ENCODE results near the gene TRIP13. TPM values are rescaled to one million over a fixed set of nuclear protein-coding genes. Genes with fewer than 3 reads are reported as not detected.
"Not testable (repeated sequence)": the region's sequence is repeated elsewhere in the genome, so short reads cannot be mapped to it uniquely, and the experiment has no call there.

Gene TRIP13
- total RNA-seq, 6 experiments from 2014 or later: 0.15 to 3.2 (median 0.70) TPM

DNA sequence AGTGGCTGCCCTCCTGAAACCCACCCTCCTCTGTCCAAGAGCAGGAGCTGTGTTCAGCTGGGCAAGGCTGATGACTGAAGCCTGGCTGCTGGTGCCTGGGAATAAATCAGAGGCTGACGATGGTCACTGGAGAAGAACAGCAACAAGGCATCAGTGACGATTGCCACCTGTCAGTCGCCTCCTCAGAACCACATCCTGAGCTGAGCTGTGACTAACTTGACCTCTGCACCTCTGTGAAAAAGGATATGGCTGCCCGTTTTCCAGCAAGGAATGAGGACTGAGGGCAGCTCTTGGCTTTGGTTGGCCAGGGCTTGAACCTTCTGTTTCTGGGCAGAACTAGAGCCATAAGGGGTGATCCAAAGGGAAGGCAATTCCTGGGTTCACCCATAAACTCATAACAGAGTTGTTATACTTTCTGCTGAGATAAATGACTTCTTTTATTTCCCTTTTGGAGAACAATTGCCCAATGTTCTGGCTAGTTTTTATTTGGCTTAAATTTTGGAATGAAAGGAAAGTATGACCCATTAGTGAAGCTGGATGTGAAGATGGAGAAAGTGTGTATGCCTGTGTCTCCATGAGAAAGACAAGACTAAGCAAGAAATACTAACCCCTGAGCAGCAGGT, 40.1 kb downstream of the TRIP13 start:
- ATAC-seq (no peak), DNase-seq (peak in 1 of 3 donors; percentile 23)
- Histone ChIP-seq H3K27ac (no peak overlapping the region), H3K4me1 (no peaks in the 10 kb centered on the region), H3K27me3 (no peaks in the 10 kb centered on the region), H3K36me3 (no peaks in the 10 kb centered on the region), H3K4me3 (no peak overlapping the region), H3K9me3 (no peaks in the 10 kb centered on the region)
- intact Hi-C loops (cut with DNase I): loop anchor here in 1 of 2 donors (10.0 kb wide), 1 partner anchor 212 kb away; no protein-coding TSS in a partner anchor
- TF ChIP-seq CTCF (IDR thresholded peaks at IDR 0.05): no peak
- no peak for TF ChIP-seq POLR2A (IDR thresholded peaks at IDR 0.05)
- WGBS (ENCODE audit: insufficient coverage, low coverage, low lambda C conversion rate, missing lambda C conversion rate): 80% methylated on average over 1 of the region's 4 CpGs

DNA sequence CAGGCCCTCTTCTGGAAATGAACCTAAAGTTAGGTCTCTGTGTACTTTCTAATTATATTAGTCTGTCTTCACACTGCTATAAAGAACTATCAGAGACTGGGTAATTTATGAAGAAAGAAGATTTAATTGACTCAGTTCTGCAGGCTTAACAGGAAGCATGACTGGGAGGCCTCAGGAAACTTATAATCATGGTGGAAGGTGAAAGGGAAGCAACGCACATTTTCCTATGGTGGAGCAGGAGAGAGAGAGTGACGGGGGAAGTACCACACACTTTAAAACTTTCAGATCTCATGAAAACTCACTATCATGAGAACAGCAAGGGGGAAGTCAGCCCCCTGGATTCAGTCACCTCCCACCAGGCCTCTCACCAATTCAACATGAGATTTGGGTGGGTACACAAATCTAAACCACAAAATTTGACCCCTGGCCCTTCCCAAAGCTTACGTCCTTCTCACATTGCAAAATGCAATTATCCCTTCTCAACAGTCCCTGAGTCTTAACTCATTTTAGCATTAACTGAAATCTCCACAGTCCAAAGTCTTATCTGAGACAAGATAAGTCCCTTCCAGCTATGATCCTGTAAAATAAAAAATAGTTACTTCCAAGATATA, 40.7 kb downstream of the TRIP13 start:
- 69% methylated on average over 2 of the region's 3 CpGs for WGBS (ENCODE audit: insufficient coverage, low coverage, low lambda C conversion rate, missing lambda C conversion rate)
- H3K4me1 ChIP-seq: no peaks in the 10 kb centered on the region
- no peaks in the 10 kb centered on the region for H3K9me3 ChIP-seq
- no peak for ATAC-seq
- no peak overlapping the region for H3K27ac ChIP-seq
- no peak overlapping the region for H3K4me3 ChIP-seq
- H3K27me3 ChIP-seq: no peaks in the 10 kb centered on the region
- TF ChIP-seq POLR2A (IDR thresholded peaks at IDR 0.05) (no peak), CTCF (IDR thresholded peaks at IDR 0.05) (no peak)
- H3K36me3 ChIP-seq: no peaks in the 10 kb centered on the region
- intact Hi-C loops (cut with DNase I): loop anchor here in 1 of 2 donors (10.0 kb wide), 1 partner anchor 211 kb away; no protein-coding TSS in a partner anchor
- no peak for DNase-seq

DNA sequence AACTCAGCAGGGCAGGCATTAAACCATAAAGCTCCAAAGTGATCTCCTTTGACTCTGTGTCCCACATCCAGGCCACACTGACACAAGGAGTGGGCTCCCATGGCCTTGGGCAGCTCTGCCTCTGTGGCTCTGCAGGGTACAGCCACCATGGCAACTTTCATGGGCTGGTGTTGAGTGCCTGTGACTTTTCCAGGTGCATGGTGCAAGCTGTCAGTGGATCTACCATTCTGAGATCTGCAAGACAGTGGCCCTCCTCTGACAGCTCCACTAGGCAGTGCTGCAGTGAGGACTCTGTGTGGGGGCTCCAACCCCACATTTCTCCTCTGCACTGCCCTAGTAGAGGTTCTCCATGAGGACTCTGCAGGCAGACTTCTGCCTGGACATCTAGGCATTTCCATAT, 41.3 kb downstream of the TRIP13 start:
- H3K4me3 ChIP-seq, H3K36me3 ChIP-seq, H3K9me3 ChIP-seq, ATAC-seq, H3K27me3 ChIP-seq, H3K27ac ChIP-seq, H3K4me1 ChIP-seq: not testable (repeated sequence)
- intact Hi-C loops (cut with DNase I): loop anchor here in 1 of 2 donors (10.0 kb wide), 1 partner anchor 211 kb away; no protein-coding TSS in a partner anchor
- DNase-seq: peak in 1 of 3 donors; percentile 28

DNA sequence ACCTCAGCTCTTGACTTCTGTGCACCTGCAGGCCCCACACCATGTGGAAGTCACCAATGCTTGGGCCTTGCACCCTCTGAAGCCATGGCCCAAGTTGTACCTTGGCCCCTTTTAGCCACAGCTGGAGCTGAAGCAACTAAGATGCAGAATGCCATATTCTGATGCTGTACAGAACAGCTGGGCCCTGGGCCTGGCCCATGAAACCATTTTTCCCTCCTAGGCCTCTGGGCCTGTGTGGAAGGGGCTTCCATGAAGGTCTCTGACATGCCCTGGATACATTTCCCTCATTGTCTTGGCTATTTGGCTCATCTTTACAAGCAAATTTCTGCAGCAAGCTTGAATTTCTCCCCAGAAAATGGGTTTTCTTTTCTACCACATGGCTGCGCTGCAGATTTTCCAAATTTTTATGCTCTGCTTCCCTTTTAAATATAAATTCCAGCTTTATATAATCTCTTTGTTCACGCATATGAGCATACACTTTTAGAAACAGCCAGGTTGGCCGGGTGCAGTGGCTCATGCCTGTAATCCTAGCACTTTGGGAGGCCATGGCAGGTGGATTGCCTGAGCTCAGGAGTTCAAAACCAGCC, 41.8 kb downstream of the TRIP13 start:
- not testable (repeated sequence) for H3K36me3 ChIP-seq, H3K27ac ChIP-seq, H3K27me3 ChIP-seq, H3K9me3 ChIP-seq, H3K4me3 ChIP-seq, H3K4me1 ChIP-seq, ATAC-seq
- TF ChIP-seq CTCF (IDR thresholded peaks at IDR 0.05): peak; percentile 29 to 33 (median 33)
- peak in 1 of 3 donors; percentile 26 for DNase-seq
- intact Hi-C loops (cut with DNase I): loop anchor here in 1 of 2 donors (10.0 kb wide), 1 partner anchor 210 kb away; no protein-coding TSS in a partner anchor
- WGBS (ENCODE audit: insufficient coverage, low coverage, low lambda C conversion rate, missing lambda C conversion rate): 57% methylated on average over 3 of the region's 3 CpGs

DNA sequence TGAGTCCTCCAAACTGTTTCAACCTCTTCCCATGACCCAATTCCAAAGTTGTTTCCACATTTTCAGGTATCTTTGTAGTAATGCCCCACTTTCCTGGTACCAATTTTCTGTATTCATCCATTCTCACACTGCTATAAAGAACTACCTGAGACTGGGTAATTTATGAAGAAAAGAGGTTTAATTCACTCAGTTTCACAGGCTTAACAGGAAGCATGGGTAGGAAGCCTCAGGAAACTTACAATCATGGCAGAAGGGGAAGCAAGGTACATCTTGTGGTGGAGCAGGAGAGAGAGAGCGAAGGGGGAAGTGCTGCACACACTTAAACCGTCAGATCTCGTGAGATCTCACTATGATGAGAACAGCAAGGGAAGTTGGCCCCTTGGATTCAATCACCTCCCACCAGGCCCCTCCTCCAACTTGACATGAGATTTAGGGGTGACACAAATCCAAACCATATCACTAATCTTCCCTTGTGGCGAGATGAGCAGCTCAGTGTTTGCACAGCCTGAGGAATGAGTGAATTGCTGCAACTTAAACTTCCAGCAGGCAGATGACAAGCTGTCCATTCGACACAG, 42.9 kb downstream of the TRIP13 start:
- Histone ChIP-seq H3K27me3 (no peaks in the 10 kb centered on the region), H3K27ac (no peak overlapping the region), H3K4me3 (no peak overlapping the region), H3K9me3 (no peaks in the 10 kb centered on the region), H3K4me1 (no peaks in the 10 kb centered on the region), H3K36me3 (no peaks in the 10 kb centered on the region)
- no peak for TF ChIP-seq CTCF (IDR thresholded peaks at IDR 0.05)
- TF ChIP-seq POLR2A (IDR thresholded peaks at IDR 0.05): no peak
- ATAC-seq (no peak), DNase-seq (peak in 1 of 3 donors; percentile 8)
- WGBS (ENCODE audit: insufficient coverage, low coverage, low lambda C conversion rate, missing lambda C conversion rate): 37% methylated on average over 3 of the region's 5 CpGs
- intact Hi-C loops (cut with DNase I): loop anchor here (5.0 to 10.0 kb wide), 2 partner anchors 209 to 232 kb away; no protein-coding TSS in a partner anchor

Data from right lobe of liver (tissue), 6 donors.